ENCODE measurements around the gene RCCD1. TPM values are rescaled to one million over a fixed set of nuclear protein-coding genes. Genes with fewer than 3 reads are reported as not detected.

Gene RCCD1
- total RNA-seq, 1 experiment from 2014 or later, result 38.5 TPM

GRCh38 chr15:90939756-90940155 lies 14.9 kb upstream of the RCCD1 start:
- H3K9me2 ChIP-seq (ENCODE audit: insufficient read depth), result no peaks in the 10 kb centered on the region
- no peaks in the 10 kb centered on the region for H3K27me3 ChIP-seq (ENCODE audit: insufficient read depth, low read length)
- ChIA-PET CTCF (no interaction called here), POLR2A (interaction anchor here (0.5 to 1.1 kb wide), 2 partner anchors 15 to 224 kb away, joined by 3 read pairs; partner anchors contain the start of gene RCCD1), RAD21 (ENCODE audit: low non-redundant PET in 1 of 2, low total read pairs in 2 of 2, uncharacterized antibody in 2 of 2, unreplicated experiment in 2 of 2) (no interaction called here)
- no peak overlapping the region for H3K4me2 ChIP-seq (ENCODE audit: low read length)
- H3K27ac ChIP-seq (ENCODE audit: low read depth, low read length), result no peak overlapping the region
- H3K4me1 ChIP-seq (ENCODE audit: control insufficient read depth in 1 of 2, insufficient read depth in 2 of 2, low read length in 2 of 2), result peaks cover 3 to 10% of the 10 kb centered on the region in 2 experiments; a peak in 3 of 4 replicates
- no peak overlapping the region for H3K9ac ChIP-seq (ENCODE audit: low read length)
- no peak for ATAC-seq
- TF ChIP-seq RAD21 (IDR thresholded peaks at IDR 0.05; ENCODE audit: low read depth), result no peak
- TF ChIP-seq EGR1 (IDR thresholded peaks at IDR 0.05; ENCODE audit: low read depth), result no peak
- no peak for TF ChIP-seq YY1 (IDR thresholded peaks at IDR 0.05; ENCODE audit: extremely low read depth, insufficient replicate concordance, low read depth, low read length)
- no peak for TF ChIP-seq ZBTB33 (IDR thresholded peaks at IDR 0.05; ENCODE audit: extremely low read depth, insufficient replicate concordance, low read length)
- DNase-seq (ENCODE audit: low read depth, low spot score), result no peak
- H3K4me3 ChIP-seq (replicated peaks in 1 of 2; ENCODE audit: low read depth in 1 of 2, low read length in 2 of 2), result no peak overlapping the region
- no TSS peak for BruUV-seq (replicated peaks)
- no peak overlapping the region for H2AFZ ChIP-seq (ENCODE audit: low read depth, low read length, poor library complexity, severe bottlenecking)
- H3K36me3 ChIP-seq (ENCODE audit: control insufficient read depth in 1 of 2, insufficient read depth in 2 of 2, low read length in 2 of 2), result peaks cover 24 to 40% of the 10 kb centered on the region in 2 experiments
- peaks cover 20% of the 10 kb centered on the region; the same call in 1 of the 2 replicates for H3K79me2 ChIP-seq (ENCODE audit: insufficient read depth, low read length)
- intact Hi-C loops (cut with micrococcal nuclease), result no loop called here
- no peaks in the 10 kb centered on the region for H3K9me3 ChIP-seq (ENCODE audit: control insufficient read depth in 1 of 2, insufficient read depth in 1 of 2, low read depth in 1 of 2, low read length in 2 of 2)
- H4K20me1 ChIP-seq (ENCODE audit: insufficient read depth), result no peaks in the 10 kb centered on the region

GRCh38 chr15:90941038-90941437 lies 13.6 kb upstream of the RCCD1 start:
- H3K9me3 ChIP-seq (ENCODE audit: control insufficient read depth in 1 of 2, insufficient read depth in 1 of 2, low read depth in 1 of 2, low read length in 2 of 2), result no peaks in the 10 kb centered on the region
- no peak overlapping the region for H2AFZ ChIP-seq (ENCODE audit: low read depth, low read length, poor library complexity, severe bottlenecking)
- ChIA-PET POLR2A (no interaction called here), CTCF (interaction anchor here (1.5 kb wide), 1 partner anchor 92 kb away, joined by 3 read pairs; no protein-coding TSS in a partner anchor), RAD21 (ENCODE audit: low non-redundant PET in 1 of 2, low total read pairs in 2 of 2, uncharacterized antibody in 2 of 2, unreplicated experiment in 2 of 2) (no interaction called here)
- no peak overlapping the region for H3K4me3 ChIP-seq (replicated peaks in 1 of 2; ENCODE audit: low read depth in 1 of 2, low read length in 2 of 2)
- no peak overlapping the region for H3K9ac ChIP-seq (ENCODE audit: low read length)
- H3K9me2 ChIP-seq (ENCODE audit: insufficient read depth), result no peaks in the 10 kb centered on the region
- peaks cover 29 to 41% of the 10 kb centered on the region in 2 experiments for H3K36me3 ChIP-seq (ENCODE audit: control insufficient read depth in 1 of 2, insufficient read depth in 2 of 2, low read length in 2 of 2)
- no peaks in the 10 kb centered on the region for H3K27me3 ChIP-seq (ENCODE audit: insufficient read depth, low read length)
- no peak for TF ChIP-seq EZH2phosphoT487 (IDR thresholded peaks at IDR 0.05; ENCODE audit: borderline replicate concordance)
- TF ChIP-seq EGR1 (IDR thresholded peaks at IDR 0.05; ENCODE audit: low read depth), result no peak
- no peak for TF ChIP-seq TCF7L2 (IDR thresholded peaks at IDR 0.05; ENCODE audit: borderline replicate concordance, extremely low read depth, insufficient read depth, insufficient read length)
- no peak for TF ChIP-seq FOSL1 (IDR thresholded peaks at IDR 0.05; ENCODE audit: low read depth)
- TF ChIP-seq RAD21 (IDR thresholded peaks at IDR 0.05; ENCODE audit: low read depth), result no peak
- TF ChIP-seq POLR2AphosphoS5 (IDR thresholded peaks at IDR 0.05; ENCODE audit: low read depth, low read length), result no peak
- no peak for TF ChIP-seq YY1 (IDR thresholded peaks at IDR 0.05; ENCODE audit: extremely low read depth, insufficient replicate concordance, low read depth, low read length)
- TF ChIP-seq JUND (IDR thresholded peaks at IDR 0.05), result no peak
- no peak for TF ChIP-seq REST (IDR thresholded peaks at IDR 0.05; ENCODE audit: low read depth)
- ATAC-seq (no peak), DNase-seq (ENCODE audit: low read depth, low spot score) (no peak)
- no peak overlapping the region for H3K4me2 ChIP-seq (ENCODE audit: low read length)
- H3K27ac ChIP-seq (ENCODE audit: low read depth, low read length), result no peak overlapping the region
- H3K4me1 ChIP-seq (ENCODE audit: control insufficient read depth in 1 of 2, insufficient read depth in 2 of 2, low read length in 2 of 2), result peaks cover 3 to 6% of the 10 kb centered on the region in 2 experiments; a peak in 3 of 4 replicates
- H4K20me1 ChIP-seq (ENCODE audit: insufficient read depth), result no peaks in the 10 kb centered on the region
- peaks cover 12% of the 10 kb centered on the region; the same call in 1 of the 2 replicates for H3K79me2 ChIP-seq (ENCODE audit: insufficient read depth, low read length)
- no TSS peak for BruUV-seq (replicated peaks)
- intact Hi-C loops (cut with micrococcal nuclease), result no loop called here
